IMR-90 (cell line): ENCODE results near the gene BTBD9. TPM values are rescaled to one million over a fixed set of nuclear protein-coding genes. Genes with fewer than 3 reads are reported as not detected.

Source experiments
- ATAC-seq: fragments of 200-7000 bp; cut with Tn5 transposase; 2 replicates; pipeline ENCODE4 v1.9.1; 2020; ENCODE audit warnings: low read depth, mild to moderate bottlenecking, moderate library complexity
- BruUV-seq: library from RNA; stranded (reverse); fragments of 400-500 nt; replicated peaks from 2 replicates; lab custom pipeline; 2021; lab: Mats Ljungman, UMichigan
- CTCF ChIA-PET: fragments of 300-600 bp; formaldehyde crosslinking; extraction: SDS; loops from one replicate; lab custom pipeline; 2021; ENCODE audit warnings: antibody characterized with exemption; lab: Yijun Ruan, JAX
- POLR2A ChIA-PET: fragments of 300-600 bp; sonication (Branson Sonifier 250); formaldehyde crosslinking; loops from one replicate; lab custom pipeline; 2022; ENCODE audit warnings: antibody characterized with exemption; ENCODE audit not compliant: unreplicated experiment; lab: Charles Lee
- DNase-seq: peaks from one replicate; pipeline ENCODE4 v3.0.0; 2013
- H2AFZ ChIP-seq: replicated peaks from 2 replicates; pipeline ENCODE3; 2013; ENCODE audit warnings: low read length, mild to moderate bottlenecking; ENCODE audit not compliant: poor library complexity
- H2AK5ac ChIP-seq: 2 replicates; pipeline ENCODE4 v1.6.1; 2013; ENCODE audit warnings: low read depth, low read length, inconsistent platforms
- H2AK9ac ChIP-seq: replicated peaks from 2 replicates; pipeline ENCODE3; 2013; ENCODE audit warnings: mild to moderate bottlenecking, low read depth, low read length, moderate library complexity; ENCODE audit not compliant: poor library complexity
- H2BK120ac ChIP-seq: 2 replicates; pipeline ENCODE4 v1.6.1; 2013; ENCODE audit warnings: low read depth, low read length, inconsistent platforms
- H2BK15ac ChIP-seq: 3 replicates; pipeline ENCODE4 v1.6.1; 2013; ENCODE audit warnings: low read depth, low read length, inconsistent platforms
- H2BK20ac ChIP-seq: 2 replicates; pipeline ENCODE4 v1.6.1; 2013; ENCODE audit warnings: low read depth, mild to moderate bottlenecking, inconsistent platforms, low read length, moderate library complexity
- H2BK5ac ChIP-seq: 2 replicates; pipeline ENCODE4 v1.6.1; 2013; ENCODE audit warnings: mild to moderate bottlenecking, low read depth, low read length, inconsistent platforms; ENCODE audit not compliant: poor library complexity, severe bottlenecking
- H3K14ac ChIP-seq: replicated peaks from 2 replicates; pipeline ENCODE4 v1.6.1; 2013; ENCODE audit warnings: low read depth, low read length, inconsistent platforms
- H3K18ac ChIP-seq: 2 replicates; pipeline ENCODE4 v1.6.1; 2013; ENCODE audit warnings: low read depth, low read length, control low read depth
- H3K23ac ChIP-seq: 2 replicates; pipeline ENCODE4 v1.6.1; 2013; ENCODE audit warnings: low read depth, low read length, inconsistent platforms
- H3K27ac ChIP-seq: 2 replicates; pipeline ENCODE4 v1.5.1; 2013; ENCODE audit warnings: mild to moderate bottlenecking, control low read depth, low read length; ENCODE audit not compliant: insufficient read depth
- H3K27me3 ChIP-seq: 2 replicates; pipeline ENCODE4 v1.6.1; 2013; ENCODE audit warnings: low read length; ENCODE audit not compliant: control insufficient read depth, insufficient read depth
- H3K36me3 ChIP-seq: 2 replicates; pipeline ENCODE4 v1.6.1; 2013; ENCODE audit warnings: low read length, mixed read lengths; ENCODE audit not compliant: control insufficient read depth, insufficient read depth
- H3K4ac ChIP-seq: 2 replicates; pipeline ENCODE4 v1.6.1; 2013; ENCODE audit warnings: low read depth, low read length, inconsistent platforms
- H3K4me1 ChIP-seq: 2 replicates; pipeline ENCODE4 v1.6.1; 2013; ENCODE audit warnings: low read length, mixed read lengths; ENCODE audit not compliant: control insufficient read depth, insufficient read depth
- H3K4me2 ChIP-seq: 2 replicates; pipeline ENCODE4 v1.6.1; 2013; ENCODE audit warnings: low read depth, mild to moderate bottlenecking, control low read depth, low read length, moderate library complexity
- H3K4me3 ChIP-seq: 2 replicates; pipeline ENCODE4 v1.5.1; 2013; ENCODE audit warnings: low read depth, mild to moderate bottlenecking, control low read depth, low read length, moderate library complexity; ENCODE audit not compliant: insufficient read depth
- H3K56ac ChIP-seq: 2 replicates; pipeline ENCODE4 v1.6.1; 2013; ENCODE audit warnings: low read length, inconsistent platforms; ENCODE audit not compliant: insufficient read depth; ENCODE audit errors: extremely low read depth
- H3K79me1 ChIP-seq, 2 experiments: 2 replicates each; pipeline ENCODE4 v1.6.1; 2013; ENCODE audit warnings: low read length in 2 of 2, inconsistent platforms in 1 of 2, low read depth in 1 of 2
- H3K9ac ChIP-seq: 2 replicates; pipeline ENCODE4 v1.6.1; 2013; ENCODE audit warnings: low read depth, low read length, control low read depth
- H3K9me1 ChIP-seq: 2 replicates; pipeline ENCODE4 v1.6.1; 2013; ENCODE audit warnings: low read length, inconsistent platforms; ENCODE audit not compliant: insufficient read depth
- H3K9me3 ChIP-seq: 2 replicates; pipeline ENCODE4 v1.6.1; 2013; ENCODE audit warnings: low read length; ENCODE audit not compliant: control insufficient read depth, insufficient read depth
- H4K20me1 ChIP-seq: 2 replicates; pipeline ENCODE4 v1.6.1; 2013; ENCODE audit warnings: low read length, inconsistent platforms; ENCODE audit not compliant: insufficient read depth
- H4K5ac ChIP-seq: 2 replicates; pipeline ENCODE4 v1.6.1; 2013; ENCODE audit warnings: mild to moderate bottlenecking, low read depth, low read length, control low read depth
- H4K8ac ChIP-seq, 2 experiments: 2 replicates each; pipeline ENCODE4 v1.6.1; 2013; ENCODE audit warnings: low read depth in 2 of 2, low read length in 2 of 2, control low read depth in 1 of 2, inconsistent platforms in 1 of 2
- H4K91ac ChIP-seq: 2 replicates; pipeline ENCODE4 v1.6.1; 2013; ENCODE audit warnings: low read depth, low read length, inconsistent platforms; ENCODE audit not compliant: insufficient read depth
- BHLHE40 ChIP-seq: fragments of 150-350 bp; IDR thresholded peaks from 2 replicates; pipeline ENCODE4 v1.6.1; 2016; ENCODE audit warnings: mild to moderate bottlenecking, low read depth, low read length
- CTCF ChIP-seq: conservative IDR thresholded peaks from 2 replicates; pipeline ENCODE4 v1.5.1; 2012; ENCODE audit warnings: mild to moderate bottlenecking, low read depth, low read length, improper control_type of control experiment
- FOS ChIP-seq: fragments of 150-350 bp; IDR thresholded peaks from 2 replicates; pipeline ENCODE4 v1.6.1; 2016; ENCODE audit warnings: low read depth, low read length
- MXI1 ChIP-seq: IDR thresholded peaks from 2 replicates; pipeline ENCODE4 v1.6.1; 2012; ENCODE audit warnings: low read depth, mild to moderate bottlenecking, low read length, moderate library complexity, borderline replicate concordance
- RCOR1 ChIP-seq: IDR thresholded peaks from 2 replicates; pipeline ENCODE4 v1.6.1; 2012; ENCODE audit warnings: mild to moderate bottlenecking, low read length, improper control_type of control experiment; ENCODE audit not compliant: insufficient replicate concordance
- RFX5 ChIP-seq: IDR thresholded peaks from 2 replicates; pipeline ENCODE4 v1.8.0; 2012; ENCODE audit warnings: low read depth, mild to moderate bottlenecking, low read length, moderate library complexity
- SMC3 ChIP-seq: fragments of 150-350 bp; IDR thresholded peaks from 2 replicates; pipeline ENCODE4 v1.6.1; 2016; ENCODE audit warnings: low read depth, mild to moderate bottlenecking, antibody characterized with exemption, low read length, moderate library complexity
- WGBS, 2 experiments: methylation state at CpG; one replicate each; pipeline versions ENCODE4 v1.1.5 to v1.1.7; 2013; ENCODE audit warnings: missing lambda C conversion rate in 2 of 2; ENCODE audit not compliant: insufficient read length in 1 of 2; ENCODE audit errors: extremely low coverage in 2 of 2; 5-methylcytosine and 5-hydroxymethylcytosine counted together
- dilution Hi-C: fragments of 300-500 bp; cut with HindIII; formaldehyde crosslinking; loops from one replicate; pipeline ENCODE4 v1.14.3; 2018; ENCODE audit warnings: low sequenced_read_pairs; ENCODE audit not compliant: unreplicated experiment
- in situ Hi-C: fragments of 300-500 bp; cut with MboI; formaldehyde crosslinking; loops from 3 replicates; pipeline ENCODE4 v1.14.3; 2019; ENCODE audit warnings: low sequenced_read_pairs, inconsistent platforms, mixed read lengths
- intact Hi-C: fragments of 100-400 bp; cut with micrococcal nuclease; formaldehyde crosslinking; loops from 2 replicates; pipeline ENCODE4 v1.10.0; 2022
- polyA plus RNA-seq, 3 experiments: library from polyadenylated mRNA; depleted of rRNA; stranded (reverse); fragments of >200 nt; gene quantifications; 2 replicates each; pipeline ENCODE4 v1.2.3, GENCODE V29; 2012; ENCODE audit warnings: low replicate concordance in 1 of 3
- total RNA-seq: library from RNA; depleted of rRNA; stranded (reverse); fragments of >200 nt; gene quantifications from 2 replicates; pipeline ENCODE4 v1.2.3, GENCODE V29; 2012

Gene BTBD9
- total and polyA plus RNA-seq, 2 of the 4 experiments (the other 2 are of a cell fraction), result 4.1 to 22.0 TPM

- no peaks in the 10 kb centered on the region for H3K27me3 ChIP-seq
- no peak overlapping the region for H2BK15ac ChIP-seq
- no peak overlapping the region for H2BK5ac ChIP-seq
- no peak overlapping the region for H4K8ac ChIP-seq
- DNase-seq, result no peak
- peaks cover 7% of the 10 kb centered on the region for H3K4me1 ChIP-seq
- CTCF ChIA-PET, result interaction anchor here (0.7 to 1.0 kb wide), 2 partner anchors 7 to 89 kb away, joined by 3 to 5 read pairs; no protein-coding TSS in a partner anchor
- WGBS, 2 experiments, result no CpG with 5 or more reads among the region's 6 CpGs
- no peak overlapping the region for H3K27ac ChIP-seq
- H2AK5ac ChIP-seq, result no peak overlapping the region
- in situ Hi-C loops, result no loop called here
- no peak overlapping the region for H2AFZ ChIP-seq
- ATAC-seq, result no peak
- H3K9ac ChIP-seq, result no peak overlapping the region
- no peaks in the 10 kb centered on the region for H3K9me3 ChIP-seq
- peaks cover 15% of the 10 kb centered on the region for H3K9me1 ChIP-seq
- no peak overlapping the region for H4K91ac ChIP-seq
- H4K20me1 ChIP-seq, result peaks cover 30% of the 10 kb centered on the region; the same call in 1 of the 2 replicates
- peaks cover 24% of the 10 kb centered on the region for H3K36me3 ChIP-seq
- no TSS peak for BruUV-seq
- H3K4me2 ChIP-seq, result no peak overlapping the region
- H3K23ac ChIP-seq, result no peak overlapping the region
- TF ChIP-seq RCOR1, result no peak
- TF ChIP-seq RFX5, result no peak
- TF ChIP-seq MXI1, result no peak
- TF ChIP-seq CTCF, result no peak
- TF ChIP-seq BHLHE40, result no peak
- no peak for TF ChIP-seq SMC3
- TF ChIP-seq FOS, result no peak
- dilution Hi-C loops, result no loop called here
- POLR2A ChIA-PET, result interaction anchor here (0.6 kb wide), 1 partner anchor 807 kb away, joined by 3 read pairs; no protein-coding TSS in a partner anchor
- H3K4ac ChIP-seq, result no peak overlapping the region
- no peak overlapping the region for H2AK9ac ChIP-seq
- intact Hi-C loops, result loop anchor here (10.0 kb wide), 1 partner anchor 325 kb away; no protein-coding TSS in a partner anchor
- H4K5ac ChIP-seq, result no peak overlapping the region
- H3K14ac ChIP-seq, result no peak overlapping the region
- no peak overlapping the region for H3K18ac ChIP-seq
- no peak overlapping the region for H2BK20ac ChIP-seq
- no peak overlapping the region for H3K56ac ChIP-seq
- H2BK120ac ChIP-seq, result no peak overlapping the region
- H3K79me1 ChIP-seq, result peaks cover 41 to 74% of the 10 kb centered on the region in 2 experiments
- H3K4me3 ChIP-seq, result no peak overlapping the region
These were observed 520.2 kb downstream of the BTBD9 start for GRCh38 chr6:38119516-38119915.
